ENCODE data around the gene ERC1.
A peak's percentile ranks its signal among the peaks of the same experiment; 100 is the strongest.
"Not testable (repeated sequence)": the region's sequence is repeated elsewhere in the genome, so short reads cannot be mapped to it uniquely, and the experiment has no call there.

ERC1 gene

DNA sequence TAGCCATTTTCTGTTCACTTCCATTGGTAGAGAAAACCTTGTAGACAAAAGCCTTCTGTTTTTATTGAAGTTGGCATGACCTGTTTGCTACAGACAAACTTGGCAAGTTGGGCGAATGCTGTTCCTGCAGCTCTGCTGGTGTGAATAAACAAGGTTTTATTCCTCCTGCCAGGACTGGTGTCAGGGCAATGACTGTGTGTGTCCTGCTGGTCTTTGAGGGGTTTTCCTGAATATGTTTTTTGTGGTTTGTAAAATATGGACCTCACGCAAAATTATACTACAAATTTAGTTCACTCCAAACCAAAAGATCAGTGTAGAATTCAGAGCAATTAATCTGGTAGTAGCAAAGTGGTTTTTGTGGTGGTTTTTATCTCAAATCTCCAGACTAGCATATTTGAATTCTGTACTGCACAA lies 140.8 kb downstream of the ERC1 start:
- DNase-seq: no peak

DNA sequence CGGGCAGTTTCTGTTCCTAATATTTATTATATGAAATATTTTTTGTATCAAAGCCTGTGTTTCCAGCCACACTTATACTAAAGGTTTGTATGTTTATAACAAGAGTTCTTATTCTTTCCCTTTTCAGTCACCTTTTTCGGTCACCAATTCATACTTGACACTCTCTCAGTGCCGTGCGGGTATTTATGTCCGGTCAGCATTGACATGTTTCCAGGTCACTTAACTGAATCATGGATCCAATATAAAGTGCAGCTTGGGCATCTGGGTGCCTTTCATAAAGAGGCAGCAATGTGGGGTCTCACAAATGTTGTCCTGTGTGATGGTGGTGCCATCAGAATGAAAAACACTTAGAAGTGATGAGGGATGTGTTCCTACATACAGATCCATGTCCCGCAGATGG lies 141.3 kb downstream of the ERC1 start:
- DNase-seq: no peak

DNA sequence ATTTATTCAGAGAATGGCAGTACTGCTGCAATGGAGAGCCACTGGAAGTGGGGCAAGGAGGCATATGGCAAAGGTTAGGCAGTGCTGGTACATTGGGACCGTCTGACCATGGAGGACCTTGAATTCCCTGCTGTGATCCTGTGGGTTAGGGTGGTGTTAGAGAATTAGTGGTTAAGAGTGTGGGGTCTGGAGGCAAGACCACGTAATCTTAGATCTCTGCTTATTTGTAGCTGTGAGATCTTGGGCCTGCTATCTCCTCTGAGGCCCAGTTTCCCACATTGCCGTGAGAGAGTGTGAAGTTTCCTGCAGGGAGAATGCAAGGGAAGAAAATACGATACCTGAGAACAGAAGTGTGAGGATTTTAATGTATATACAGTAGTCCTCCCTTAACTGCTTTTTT lies 147.7 kb downstream of the ERC1 start:
- DNase-seq: no peak

DNA sequence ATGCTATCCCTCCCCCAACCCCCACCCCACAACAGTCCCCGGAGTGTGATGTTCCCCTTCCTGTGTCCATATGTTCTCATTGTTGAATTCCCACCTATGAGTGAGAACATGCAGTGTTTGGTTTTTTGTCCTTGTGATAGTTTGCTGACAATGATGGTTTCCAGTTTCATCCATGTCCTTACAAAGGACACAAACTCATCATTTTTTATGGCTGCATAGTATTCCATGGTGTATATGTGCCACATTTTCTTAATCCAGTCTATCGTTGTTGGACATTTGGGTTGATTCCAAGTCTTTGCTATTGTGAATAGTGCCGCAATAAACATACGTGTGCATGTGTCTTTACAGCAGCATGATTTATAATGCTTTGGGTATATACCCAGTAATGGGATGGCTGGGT lies 155.7 kb downstream of the ERC1 start:
- not testable (repeated sequence) for DNase-seq

- DNase-seq: no peak
These were observed 156.8 kb downstream of the ERC1 start for GRCh38 chr12:1147821-1148220.

DNA sequence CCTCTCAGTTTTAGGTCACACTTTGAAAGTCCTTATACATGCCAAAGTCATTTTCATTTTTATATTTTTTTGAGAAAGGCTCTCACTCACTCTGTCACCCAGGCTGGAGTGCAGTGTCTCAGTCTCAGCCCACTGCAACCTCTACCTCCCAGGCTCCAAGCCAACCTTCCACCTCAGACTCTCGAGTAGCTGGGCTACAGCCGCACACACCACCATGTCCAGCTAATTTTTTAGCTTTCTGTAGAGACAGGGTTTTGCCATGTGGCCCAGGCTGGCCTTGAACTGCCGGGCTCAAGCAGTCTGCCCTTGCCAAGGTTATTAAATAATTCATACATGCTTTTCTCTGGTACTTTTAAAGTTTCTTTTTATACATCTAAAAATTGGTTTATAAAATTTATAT lies 166.0 kb downstream of the ERC1 start:
- DNase-seq: no peak

- DNase-seq: no peak
These were observed 170.2 kb downstream of the ERC1 start for GRCh38 chr12:1161197-1161596.

DNA sequence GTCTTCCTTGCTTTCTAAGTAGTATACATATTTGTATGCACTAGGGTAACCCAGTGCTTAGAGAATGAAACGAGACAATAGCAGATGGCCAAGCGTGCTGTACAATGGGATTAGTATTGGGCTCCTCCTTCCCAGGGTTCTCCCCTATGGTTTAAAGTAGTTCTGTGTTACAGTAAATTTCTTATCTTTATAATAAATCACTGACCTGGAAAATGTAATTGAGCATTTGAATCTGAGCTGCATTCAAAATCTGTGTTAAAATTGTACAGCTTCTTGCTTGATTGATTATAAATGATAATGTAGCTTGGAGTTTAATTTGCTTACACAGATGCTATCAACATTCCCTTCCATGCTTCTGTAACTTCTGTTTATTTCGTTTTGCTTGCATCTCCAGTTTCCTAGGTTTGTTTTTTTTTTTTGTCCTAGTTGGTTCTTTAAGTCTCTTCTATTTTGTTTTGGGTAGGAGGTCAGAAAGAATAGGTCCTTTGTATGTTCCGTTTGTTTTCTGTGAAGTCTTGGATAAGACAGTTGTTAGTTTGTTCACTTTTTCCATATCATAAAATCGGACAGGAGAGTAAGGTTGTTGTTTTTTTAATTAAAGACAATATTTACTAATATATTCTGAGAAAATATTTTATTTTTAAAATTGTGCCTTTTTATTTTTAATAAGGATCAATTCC lies 171.2 kb downstream of the ERC1 start:
- DNase-seq: no peak

GRCh38 chr12:1167784-1168183 lies 176.8 kb downstream of the ERC1 start:
- no peak for DNase-seq

- DNase-seq: no peak
These were observed 179.4 kb downstream of the ERC1 start for GRCh38 chr12:1170411-1170810.

DNA sequence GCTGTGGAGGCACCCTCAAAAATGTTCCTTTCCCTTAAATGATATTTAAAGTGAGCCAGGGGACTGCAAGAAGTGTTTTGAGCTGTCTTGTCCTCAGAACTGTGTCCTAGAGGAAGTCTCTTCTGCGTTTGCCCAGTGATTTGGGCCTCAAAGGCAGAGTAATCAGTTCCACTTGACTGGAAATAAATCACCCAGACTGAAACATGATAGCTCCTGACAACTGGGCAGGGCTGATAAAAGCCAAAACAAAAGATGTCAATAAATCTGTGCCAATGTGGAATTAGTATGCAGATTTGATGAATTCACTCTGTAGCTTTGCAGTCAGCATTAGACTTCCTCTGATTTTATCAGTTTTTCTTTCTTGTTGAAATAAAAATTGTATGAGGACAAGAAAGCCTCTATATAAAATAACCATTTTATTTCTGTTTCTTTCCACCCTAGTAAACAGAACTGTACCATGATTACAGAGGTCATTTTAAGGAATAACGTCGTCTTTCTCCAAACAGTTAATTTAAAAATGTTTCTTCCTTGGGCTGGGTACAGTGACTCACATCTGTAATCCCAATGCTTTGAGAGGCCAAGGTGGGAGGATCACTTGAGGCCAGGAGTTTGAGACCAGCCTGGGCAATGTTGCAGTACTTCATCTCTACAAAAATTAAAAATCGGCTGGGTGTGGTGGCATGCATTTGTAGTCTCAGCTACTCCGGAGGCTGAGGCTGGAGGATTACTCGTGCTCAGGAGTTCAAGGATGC lies 180.8 kb downstream of the ERC1 start:
- no peak for DNase-seq

GRCh38 chr12:1173781-1174617 lies 183.0 kb downstream of the ERC1 start:
- no peak for DNase-seq

DNA sequence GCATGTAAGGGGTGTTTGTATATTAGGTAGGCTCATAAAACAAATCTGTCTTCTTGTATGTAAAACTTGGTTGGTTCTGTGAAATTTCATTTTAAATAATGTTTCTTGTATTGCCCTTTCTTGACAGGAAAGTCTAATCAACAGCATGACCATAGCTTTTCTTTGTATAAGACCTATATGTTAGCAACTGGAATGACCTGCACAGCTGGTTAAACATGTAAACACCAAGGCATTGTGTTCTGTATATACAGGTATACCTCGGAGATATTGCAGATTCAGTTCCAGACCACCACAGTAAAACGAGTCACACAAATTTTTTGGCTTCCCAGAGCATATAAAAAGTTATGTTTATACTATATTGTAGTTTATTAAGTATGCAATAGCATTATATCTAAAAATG lies 183.6 kb downstream of the ERC1 start:
- no peak for DNase-seq

GRCh38 chr12:1176191-1176590 lies 185.2 kb downstream of the ERC1 start:
- no peak for DNase-seq

DNA sequence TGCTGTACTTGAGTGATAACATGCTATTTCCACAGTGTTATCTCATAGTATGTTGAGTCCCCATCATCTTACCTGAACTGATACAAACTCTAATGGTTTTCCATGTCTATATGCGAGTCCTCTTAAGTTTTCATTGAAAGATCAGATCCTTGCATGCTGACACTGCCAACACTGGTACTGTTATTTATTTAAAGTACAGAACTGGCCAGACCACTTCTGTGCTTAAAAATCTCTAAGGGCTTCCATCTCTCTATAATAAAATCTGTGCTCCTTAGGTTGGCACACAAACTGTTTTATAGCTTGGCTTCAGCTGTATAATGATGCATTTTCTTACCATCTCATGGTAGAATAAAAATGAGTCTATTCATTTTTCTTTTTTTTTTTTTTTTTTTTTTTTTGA lies 188.1 kb downstream of the ERC1 start:
- DNase-seq: no peak

GRCh38 chr12:1182069-1182468 lies 191.0 kb downstream of the ERC1 start:
- no peak for DNase-seq

DNA sequence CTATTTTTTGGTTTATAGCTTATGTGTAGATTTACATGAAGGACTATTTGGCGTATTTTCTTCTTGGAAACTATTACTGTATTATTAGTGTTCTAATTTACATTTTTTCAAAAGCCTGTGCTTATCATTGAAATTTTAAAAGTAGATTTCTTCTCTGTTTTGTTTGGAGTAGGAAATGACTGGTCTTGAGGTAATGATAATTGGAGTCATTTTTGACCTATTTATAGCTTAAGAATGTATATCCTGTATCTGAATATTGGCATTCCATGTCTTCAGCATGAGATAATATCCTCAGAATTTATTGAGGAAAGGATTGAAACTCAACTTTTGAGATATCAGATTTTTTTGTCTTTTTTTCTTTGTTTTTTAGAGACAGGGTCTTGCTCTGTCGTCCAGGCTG lies 193.4 kb downstream of the ERC1 start:
- DNase-seq: peak; percentile 50

GRCh38 chr12:1185460-1186182 lies 194.6 kb downstream of the ERC1 start:
- no peak for DNase-seq

DNA sequence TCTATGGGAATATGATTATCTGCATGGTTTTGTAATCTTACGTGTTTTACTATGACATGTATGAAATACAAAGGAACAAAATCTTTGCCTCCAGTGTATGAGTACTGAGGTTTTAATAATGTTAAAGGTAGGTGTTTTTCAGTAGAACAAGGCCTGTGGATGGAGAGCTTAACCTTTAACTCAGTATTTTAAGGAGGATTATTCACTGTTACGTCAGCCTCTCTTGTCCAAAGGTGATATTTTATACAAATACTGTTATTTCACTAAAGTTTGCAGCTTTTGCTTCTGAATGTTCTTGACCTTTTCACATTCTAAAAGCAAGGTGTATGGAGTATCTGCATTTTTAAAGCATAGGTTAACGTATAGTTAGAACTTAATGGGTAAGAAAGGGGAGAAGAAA lies 195.3 kb downstream of the ERC1 start:
- no peak for DNase-seq

- no peak for DNase-seq
These were observed 197.0 kb downstream of the ERC1 start for GRCh38 chr12:1188016-1188415.

DNA sequence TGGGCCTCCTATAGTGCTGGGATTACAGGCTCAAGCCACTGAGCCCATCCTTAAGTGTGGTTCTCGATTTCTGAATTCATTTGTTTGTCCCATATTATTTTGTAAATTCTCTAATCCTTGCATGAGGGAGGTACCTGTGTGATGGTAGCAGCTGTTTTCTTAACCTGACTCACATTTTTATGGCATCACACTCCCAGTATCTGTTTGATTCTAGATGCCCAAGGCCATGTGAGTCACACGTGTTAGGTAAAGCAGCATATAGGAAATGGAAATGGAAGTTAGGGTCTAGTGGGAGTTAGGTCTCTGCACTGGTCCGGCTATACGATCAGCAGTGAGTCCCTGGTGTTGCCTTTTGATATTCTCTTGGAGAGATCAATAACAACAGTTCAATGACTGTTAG lies 198.1 kb downstream of the ERC1 start:
- no peak for DNase-seq

DNA sequence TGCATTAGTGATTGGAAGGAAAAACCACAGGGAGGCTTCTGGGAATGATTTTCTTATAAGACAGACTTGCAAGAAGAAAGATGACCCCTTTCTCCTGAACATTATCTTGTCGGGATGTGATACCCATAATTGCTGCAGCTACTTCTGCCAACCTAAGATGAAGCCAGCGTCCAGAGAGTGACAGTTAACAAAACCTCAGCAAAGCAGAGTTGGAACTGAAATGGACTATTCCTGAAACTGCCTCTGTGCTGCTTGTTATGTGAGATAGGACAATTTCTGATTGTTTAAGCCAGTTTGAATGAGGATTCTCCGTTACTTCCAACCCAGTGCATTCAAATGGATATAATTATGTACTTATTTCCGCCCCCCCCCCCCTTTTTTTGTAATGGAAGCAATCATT lies 204.5 kb downstream of the ERC1 start:
- no peak for DNase-seq
